NCI-H2227 (cell line): ENCODE data around the gene ACLY.

Source experiments
- DNase-seq: peaks from one replicate; lab custom pipeline; 2025; ENCODE audit not compliant: unreplicated experiment; lab: John Stamatoyannopoulos, UW

ACLY gene

DNA sequence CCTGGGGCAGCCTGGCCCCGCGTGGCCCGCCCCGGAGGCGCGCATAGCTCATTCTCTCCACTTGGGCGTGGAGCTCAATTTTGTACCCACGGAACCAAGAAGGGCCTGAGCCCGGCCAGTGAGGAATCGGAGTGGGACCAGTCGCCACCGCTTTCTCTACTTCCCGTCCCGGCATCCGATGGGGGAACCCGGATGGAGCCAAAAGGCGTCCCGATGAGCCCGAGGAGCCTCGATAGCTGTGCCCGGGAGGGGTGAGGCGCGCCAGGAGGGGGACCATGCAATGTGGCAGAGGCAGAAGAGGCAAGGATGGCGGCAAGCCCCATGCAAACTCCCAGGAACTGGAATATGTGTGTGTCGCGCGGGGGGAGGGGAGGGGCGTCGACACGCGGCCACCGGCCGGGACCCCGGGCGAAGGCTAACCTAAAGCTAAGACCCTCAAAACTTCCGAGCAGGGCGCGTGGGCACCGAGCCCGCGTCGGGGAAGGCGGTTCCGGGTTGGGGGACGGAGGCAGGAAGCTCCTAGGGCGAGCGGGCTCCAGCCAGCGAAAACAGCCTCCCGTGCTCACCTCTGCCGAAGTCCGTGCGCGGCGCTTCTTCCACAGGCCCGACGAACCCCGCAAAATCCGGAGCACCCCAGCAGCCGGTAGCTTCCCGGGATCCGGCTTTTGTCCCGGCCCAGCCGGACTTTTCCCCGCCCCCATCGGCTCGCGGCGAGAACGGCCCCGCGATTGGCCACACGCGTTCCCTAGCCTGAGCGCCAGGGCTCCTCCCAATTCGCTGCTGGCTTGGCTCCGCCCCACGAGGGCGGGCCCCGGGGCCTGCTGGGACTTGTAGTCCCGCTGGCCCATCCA, at the start of gene ACLY:
Gene ACLY (minus strand): TSS at position 638 of the 851 bp plus-strand sequence. CDS start 5,078 bp downstream, outside the sequence.
- peak; percentile 99 for DNase-seq

DNA sequence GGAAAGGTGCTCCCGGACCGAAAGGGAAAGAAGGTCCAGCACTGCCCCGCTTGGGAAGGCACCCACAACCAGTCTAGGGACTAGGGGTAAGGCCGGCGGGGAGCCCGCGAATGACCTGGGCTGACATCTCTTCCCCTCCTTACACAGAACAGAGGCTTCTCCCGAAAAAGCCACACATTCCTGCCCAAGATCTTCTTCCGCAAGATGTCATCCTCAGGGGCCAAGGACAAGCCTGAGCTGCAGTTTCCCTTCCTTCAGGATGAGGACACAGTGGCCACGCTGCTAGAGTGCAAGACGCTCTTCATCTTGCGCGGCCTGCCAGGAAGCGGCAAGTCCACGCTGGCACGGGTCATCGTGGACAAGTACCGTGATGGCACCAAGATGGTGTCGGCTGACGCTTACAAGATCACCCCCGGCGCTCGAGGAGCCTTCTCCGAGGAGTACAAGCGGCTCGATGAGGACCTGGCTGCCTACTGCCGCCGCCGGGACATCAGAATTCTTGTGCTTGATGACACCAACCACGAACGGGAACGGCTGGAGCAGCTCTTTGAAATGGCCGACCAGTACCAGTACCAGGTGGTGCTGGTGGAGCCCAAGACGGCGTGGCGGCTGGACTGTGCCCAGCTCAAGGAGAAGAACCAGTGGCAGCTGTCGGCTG, 49.3 kb upstream of the ACLY start:
- no peak for DNase-seq

DNA sequence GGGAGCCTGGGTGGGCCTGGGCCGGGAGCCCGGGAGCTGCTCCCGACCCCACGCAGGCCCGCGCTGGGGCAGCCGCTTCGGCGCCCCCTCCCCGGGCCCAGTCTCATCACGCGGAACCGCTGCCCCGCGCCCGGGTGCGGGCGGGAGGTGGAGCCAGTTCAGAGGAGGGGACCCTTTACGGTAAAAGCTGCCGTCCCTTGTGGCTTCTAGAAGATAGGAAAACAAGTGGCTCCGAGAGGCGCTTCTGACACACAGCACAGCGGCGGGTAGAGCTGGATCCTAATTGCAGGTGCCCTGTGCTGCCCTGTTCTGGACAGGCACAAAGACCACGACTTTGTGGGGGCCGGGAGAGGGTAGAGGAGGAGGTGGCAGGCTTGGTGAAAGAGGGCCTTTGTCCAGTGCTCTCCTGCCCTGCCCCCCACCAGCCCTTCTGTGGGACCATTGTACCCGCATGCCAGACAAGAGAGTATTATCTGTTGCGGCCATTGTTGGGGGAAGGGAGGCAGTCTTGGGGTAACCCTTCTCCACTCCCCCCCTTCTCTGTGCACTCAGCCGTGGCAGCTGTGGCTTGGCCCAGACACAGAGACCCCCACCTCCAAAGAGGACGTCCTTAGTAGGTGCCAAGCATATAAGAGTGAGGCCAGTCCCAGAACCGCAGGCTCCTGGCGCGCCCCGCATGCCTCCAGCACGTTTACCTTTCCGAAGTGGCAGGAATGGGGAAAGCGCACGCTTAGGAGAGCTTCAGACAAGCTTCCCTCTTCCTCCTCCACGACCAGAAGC, 48.6 kb upstream of the ACLY start:
- DNase-seq: peak; percentile 66

DNA sequence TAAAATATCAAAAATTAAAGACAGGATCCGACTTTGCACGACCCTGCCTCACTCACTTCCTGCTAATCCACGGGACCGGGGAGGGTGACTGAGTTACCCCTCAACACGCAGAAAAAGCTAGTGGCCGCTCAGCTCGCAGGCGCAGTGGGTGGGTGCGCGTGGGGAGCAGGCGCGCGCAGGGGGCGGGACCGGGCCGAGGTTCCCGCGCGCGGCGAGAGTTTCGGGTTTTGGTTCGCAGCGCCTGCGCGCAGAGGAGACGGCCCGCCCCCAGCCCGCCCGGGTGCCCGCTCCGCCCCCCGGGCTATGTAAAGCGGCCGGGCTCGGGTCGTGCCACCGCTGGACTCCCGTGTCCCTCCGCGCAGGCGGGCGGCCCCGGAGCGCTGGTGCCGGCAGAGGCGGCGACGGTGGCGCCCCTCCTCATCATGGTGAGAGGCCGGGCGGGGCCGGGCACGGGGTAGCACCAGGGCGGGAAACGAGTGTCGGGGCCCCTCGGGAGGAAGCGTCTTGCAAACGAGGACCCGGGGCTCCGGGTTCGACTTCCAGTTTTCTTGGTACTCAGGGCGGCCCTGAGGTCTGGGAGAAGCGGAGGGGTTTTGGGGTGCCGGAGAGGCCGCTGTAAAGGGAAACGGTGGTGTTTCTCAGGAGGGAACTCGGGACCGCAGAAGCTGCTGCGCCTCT, 47.9 kb upstream of the ACLY start, which contains the start of gene CNP:
Gene CNP (plus strand): TSS at position 333 of the 678 bp plus-strand sequence. CDS start 90 bp downstream, at position 423.
- peak; percentile 96 for DNase-seq

DNA sequence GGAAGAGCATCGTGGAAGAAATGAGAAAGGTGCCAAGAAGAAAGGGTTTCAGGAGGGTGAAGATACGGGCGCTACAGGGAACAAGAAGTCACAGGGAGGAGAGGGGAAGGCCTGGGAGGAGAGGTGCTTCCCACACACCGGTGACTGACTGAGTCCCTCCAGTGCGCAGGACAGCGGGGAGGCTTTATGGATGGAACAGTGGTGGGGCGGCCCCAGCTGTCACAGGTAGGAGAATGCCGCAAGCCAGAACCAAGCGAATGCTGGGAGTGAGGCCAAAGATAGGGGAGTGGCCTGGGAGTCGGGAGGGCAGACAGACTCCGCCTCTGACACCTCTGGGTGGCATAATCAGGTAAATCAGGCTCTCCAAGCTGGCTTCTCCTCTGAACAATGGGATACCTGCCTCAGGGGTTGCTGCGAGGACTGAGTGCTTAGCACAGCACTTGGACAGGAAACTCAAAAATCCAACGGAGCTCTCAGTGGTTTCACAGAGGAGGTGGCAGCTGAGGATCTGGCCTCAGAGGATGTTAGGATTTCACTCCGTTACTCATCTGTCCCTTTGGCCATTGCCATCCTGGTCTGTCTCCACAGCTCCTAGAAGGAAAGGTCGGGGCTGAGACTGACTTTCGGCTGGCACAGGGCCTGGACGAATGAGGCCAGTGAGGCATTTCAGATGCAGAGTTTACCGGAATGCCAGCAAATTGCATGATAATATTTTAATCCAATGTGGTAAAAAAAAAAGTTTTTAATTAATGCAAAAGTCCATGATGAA, 47.1 kb upstream of the ACLY start:
- peak; percentile 82 for DNase-seq

DNA sequence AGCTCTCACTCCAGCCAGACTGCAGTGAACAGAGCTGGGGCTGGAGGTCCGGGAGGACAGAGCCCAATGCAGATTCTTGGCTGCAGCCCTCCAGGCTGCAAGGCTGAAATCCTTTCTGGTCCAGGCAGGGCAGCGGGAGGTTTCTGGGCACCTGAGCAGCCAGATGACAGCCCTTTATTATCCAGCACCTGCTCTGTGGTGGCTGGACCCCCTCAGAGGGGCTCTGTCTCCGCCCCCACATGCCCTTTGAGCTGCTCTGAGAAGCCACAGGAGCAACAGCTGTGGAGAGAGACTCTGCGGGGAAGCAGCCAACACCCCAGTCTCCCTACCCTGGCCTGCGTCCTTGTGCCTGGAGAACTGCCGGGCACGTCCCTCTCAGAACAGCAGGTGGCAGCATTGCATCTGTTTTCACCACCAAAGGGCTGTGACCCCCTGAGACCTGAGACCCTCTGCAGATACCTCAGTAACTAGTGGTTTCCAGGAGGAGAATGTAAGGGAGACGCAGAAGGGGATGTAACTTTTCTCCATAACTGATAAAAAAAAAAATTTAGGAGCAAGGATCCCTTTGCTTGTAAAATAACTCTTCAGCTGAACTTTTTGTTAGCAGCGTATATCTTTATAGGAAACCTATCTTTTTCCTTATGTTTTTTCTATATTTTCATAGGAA, 44.1 kb upstream of the ACLY start:
- DNase-seq: peak; percentile 79

DNA sequence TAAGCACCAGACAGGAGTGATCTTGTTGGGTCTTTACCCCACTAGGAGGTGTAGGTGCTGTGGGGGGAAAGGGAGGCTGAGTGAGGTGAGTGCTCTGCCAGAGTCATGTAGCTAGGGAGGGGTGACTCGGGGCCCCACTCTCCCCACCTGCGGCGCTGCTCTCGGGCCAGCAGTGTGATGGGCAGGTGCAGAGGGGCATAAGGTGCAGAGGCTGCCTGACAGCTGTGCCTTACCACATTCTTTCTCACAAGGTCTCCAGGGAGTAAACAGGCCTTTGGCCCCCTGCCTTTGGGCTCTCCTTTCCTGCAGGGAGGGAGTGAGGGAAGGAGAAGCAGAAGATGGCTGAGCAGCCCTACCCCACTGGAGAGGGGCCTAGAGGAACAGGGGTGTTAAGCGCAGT, 43.4 kb upstream of the ACLY start:
- no peak for DNase-seq

DNA sequence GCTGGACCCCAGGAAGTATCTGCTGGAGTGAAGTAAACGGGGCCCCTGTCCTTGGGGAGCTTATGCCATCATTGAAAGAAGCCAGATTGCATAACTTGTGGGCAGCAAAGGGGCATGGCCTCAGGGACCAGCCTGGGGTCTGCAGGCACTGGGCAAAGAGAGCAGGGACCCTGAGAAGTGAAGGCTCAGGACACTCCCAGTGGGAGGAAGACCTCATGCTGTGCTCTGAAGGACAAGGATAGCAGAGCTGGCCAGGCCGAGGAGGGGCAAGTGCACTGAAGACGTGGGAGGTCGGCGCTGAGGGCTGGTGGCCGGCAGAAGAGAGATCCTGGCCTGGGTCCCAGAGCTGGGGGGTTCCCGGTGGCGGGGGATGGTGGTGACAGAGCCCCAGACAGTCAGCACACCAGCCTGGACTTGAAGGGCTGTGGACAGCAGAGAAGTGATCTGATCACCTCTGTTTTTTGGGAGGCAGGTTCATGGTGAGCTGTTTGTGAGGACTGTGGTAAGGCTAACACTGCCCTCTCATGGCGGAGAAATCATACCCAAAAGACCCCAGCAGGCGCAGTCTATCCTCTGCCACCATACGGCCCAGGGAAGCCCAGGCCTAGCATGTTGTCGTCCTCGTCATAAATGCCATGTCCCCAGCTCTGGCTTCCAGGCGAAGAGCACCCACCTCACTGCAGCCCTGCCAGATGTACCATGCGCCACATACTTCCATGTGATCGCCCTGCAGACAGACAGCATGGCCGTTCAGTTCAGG, 40.8 kb upstream of the ACLY start:
- DNase-seq: peak; percentile 27

DNA sequence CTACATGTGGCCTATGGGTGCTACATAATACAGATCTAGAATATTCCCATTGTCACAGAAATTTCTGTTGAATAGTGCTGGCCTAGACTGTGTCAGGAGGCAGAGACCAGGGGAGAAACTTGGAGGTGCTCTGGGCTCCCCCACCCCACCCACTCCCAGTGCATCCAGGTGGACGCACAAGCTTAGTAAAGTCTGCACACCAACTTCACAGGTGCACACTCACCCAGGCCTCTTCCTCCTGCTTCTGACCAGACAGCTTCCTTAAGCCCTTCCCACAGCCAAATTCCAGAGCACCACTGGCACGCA, 40.2 kb upstream of the ACLY start:
- no peak for DNase-seq

DNA sequence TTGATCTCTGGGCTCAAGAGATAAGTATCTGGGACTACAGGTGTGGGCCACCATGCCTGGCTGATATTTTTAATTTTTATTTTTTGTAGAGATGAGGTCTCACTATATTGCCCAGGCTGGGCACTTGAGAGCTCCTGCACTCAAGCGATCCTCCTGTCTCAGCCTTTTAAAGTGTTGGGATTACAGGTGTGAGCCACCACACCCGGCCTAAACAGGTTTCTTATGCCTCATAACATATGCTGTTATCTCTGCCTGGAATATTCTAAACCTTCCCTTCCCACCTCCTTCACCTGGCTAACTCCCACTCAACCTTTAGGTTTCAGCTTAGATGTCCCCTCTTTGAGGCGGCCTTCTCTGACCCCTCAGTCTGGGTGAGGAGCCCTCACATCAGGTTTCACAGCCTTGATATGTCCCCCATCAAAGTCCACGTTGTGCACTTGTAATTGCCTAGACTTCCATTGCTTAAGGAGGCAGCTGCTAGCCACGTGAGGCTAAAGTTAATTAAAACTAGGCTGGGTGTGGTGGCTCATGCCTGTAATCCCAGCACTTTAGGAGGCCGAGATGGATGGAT, 39.2 kb upstream of the ACLY start:
- no peak for DNase-seq

DNA sequence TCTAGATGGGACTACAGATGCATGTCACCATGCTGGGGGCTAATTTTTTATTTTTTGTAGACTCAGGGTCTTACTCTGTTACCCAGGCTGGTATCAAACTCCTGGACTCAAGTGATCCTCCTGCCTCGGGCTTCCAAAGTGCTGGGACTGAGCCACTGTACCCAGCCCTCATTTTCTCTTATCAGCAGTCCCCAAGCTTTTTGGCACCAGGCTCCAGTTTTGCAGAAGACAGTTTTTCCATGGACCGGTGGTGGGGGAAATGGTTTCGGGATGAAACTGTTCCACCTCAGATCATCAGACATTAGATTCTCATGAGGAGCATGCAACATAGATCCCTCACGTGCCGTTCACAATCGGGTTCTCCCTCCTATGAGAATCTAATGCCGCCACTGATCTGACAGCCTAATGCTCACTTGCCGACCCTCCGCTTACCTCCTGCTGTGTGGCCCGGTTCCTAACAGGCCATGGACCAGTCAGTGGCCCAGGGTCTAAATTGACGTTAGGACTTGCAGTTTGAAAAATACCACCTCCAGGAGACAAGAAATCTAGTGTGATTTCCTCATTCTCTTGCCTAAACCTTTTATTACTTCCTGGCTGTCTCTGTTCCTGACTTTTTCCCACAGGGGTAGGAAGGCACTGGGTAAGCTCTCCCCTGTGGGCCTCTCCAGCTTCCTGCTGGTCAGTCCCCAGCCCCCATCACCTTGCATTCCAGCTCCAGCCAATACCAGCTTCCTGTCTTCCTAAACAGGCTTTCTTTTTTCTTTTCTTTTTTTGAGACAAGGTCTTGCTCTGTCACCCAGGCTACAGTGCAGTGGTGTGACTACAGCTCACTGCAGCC, 38.5 kb upstream of the ACLY start:
- no peak for DNase-seq

DNA sequence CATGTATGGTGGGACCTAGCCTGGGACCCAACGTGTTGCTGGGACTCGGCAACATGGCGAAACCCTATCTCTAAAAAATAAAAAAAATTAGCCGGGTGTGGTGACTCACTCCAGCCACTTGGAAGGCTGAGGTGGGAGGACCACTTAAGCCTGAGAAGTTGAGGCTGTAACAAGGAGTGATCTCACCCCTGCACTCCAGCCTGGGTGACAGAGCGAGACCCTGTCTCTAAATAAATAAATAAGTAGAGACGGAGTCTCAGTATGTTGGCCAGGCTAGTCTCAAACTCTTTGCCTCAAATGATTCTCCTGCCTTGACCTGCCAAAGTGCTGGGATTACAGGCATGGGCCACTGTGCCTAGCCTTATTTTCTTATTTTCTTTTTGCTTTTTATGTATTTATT, 37.8 kb upstream of the ACLY start:
- DNase-seq: no peak

DNA sequence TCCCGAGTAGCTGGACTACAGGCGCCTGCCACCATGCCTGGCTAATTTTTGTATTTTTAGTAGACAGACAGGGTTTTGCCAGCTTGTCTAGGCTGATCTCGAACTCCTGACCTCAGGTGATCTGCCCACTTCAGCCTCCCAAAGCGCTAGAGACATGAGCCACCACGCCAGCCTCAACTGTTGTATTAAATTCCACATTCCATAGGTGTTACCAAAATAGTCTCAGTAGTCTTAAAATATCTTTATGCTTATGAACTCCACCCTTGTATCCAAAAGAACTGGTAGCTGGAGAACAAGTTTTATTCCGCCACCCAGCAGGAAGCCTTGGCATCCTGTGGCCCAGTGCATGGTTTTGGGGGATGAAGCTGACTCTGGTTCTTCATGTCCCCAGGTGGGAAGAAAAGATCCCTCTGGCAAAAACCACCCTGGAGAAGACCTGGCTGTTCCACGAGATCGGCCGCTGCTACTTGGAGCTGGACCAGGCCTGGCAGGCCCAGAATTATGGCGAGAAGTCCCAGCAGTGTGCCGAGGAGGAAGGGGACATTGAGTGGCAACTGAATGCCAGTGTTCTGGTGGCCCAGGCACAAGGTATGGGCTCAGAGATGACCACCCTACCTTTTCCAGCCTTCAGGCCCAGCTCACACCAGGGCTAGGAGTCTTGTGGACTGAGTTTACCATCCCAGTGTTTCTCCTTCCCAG, 30.2 kb upstream of the ACLY start:
- no peak for DNase-seq

DNA sequence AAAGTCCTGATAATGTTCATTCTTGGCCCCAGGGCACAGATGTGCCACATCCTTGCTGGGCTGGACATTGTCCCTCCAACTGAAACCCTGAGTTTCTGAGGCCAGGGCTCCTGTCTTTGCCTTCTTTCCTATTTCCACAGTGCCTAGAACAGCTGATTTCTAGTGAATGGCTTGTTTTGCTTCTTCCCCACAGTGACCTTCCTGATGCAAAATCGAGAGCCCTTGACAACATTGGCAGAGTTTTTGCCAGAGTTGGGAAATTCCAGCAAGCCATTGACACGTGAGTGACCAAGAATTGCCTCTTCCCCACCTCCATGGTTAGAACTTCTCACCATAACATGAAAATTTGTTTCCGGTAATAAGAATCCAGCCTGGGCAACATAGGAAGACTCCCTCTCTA, 26.2 kb upstream of the ACLY start:
- no peak for DNase-seq

DNA sequence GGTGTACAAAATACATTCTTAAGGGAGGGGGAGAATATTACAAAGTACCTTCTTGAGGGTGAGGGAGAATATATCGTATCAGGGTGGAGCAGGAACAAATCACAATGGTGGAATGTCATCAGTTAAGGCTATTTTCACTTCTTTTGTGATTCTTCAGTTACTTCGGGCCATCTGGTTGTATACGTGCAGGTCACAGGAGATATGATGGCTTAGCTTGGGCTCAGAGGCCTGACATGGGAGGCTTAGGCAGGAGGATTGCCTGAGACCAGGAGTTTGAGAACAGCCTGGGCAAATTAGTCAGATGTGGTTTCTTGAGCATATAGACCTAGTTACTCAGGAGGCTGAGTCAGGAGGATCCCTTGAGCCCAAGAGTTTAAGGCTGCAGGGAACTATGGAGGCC, 24.7 kb upstream of the ACLY start:
- DNase-seq: no peak

DNA sequence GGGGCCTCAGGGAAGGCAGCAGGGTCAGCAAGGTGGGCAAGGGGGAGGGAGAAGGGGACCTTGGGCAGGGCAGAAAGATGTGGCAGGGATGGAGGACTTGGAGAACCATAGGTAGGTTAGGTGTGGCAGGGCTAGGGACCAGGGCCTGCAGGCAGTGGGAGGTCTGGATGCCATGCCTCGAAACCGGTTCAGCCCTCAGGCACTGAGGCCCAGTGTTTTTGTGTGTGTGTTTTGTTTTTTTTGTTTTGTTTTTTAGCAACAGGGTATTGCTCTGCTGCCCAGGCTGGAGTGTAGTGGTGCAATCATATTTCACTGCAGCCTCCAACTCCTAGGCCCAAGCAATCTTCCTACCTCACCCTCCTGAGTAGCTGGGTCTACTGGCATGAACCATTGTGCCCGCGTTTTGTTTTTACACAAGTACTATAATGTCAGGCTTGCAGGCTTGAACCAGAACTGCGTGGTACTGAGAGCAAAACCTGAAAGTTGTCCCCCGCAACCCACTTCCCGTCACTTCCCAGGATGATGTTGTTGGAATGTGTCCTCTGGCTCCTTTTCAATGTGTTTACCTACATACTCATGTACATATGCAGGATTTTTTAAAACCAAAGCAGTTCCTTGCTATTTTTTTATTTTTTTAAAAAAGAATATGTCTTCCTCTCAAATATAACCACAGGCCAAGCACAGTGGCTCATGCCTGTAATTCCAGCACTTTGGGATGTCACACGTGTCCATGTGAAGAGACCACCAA, 24.0 kb upstream of the ACLY start:
- DNase-seq: no peak

DNA sequence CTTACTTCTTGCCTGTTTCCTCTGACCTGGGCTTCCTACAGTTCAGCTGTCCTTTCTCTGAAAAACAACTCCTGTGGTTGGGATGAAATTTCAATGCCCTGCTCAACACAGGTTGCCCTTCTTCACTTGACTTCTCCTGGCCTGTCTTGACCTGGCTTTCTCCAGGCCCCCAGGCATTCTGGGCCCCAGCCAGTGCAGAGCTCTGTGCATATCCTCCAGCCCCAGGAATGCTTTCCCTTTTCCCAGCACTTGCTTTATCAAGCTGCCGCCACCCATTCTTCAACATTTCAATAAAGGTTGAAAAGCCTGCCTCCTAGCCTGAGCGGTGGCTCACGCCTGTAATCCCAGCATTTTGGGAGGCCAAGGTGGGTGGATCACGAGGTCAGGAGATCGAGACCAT, 22.4 kb upstream of the ACLY start:
- DNase-seq: no peak
